HFF-Myc (cell line): ENCODE data around the gene TMC1.

Experiments
- DNase-seq: peaks from one replicate; pipeline ENCODE4 v3.0.0-alpha.2; 2011; ENCODE audit warnings: low read depth; ENCODE audit errors: extremely low read depth
- H3K4me3 ChIP-seq: replicated peaks from 2 replicates; pipeline ENCODE4 v1.5.1; 2011; ENCODE audit warnings: low read depth, mild to moderate bottlenecking, control low read depth, low read length
- CTCF ChIP-seq: IDR thresholded peaks from 2 replicates; pipeline ENCODE4 v1.5.1; 2012; ENCODE audit warnings: mild to moderate bottlenecking, low read depth, low read length, control low read depth; ENCODE audit errors: missing control alignments

Gene TMC1

GRCh38 chr9:72809586-72809985 is 288.2 kb downstream of the TMC1 start:
- no peak overlapping the region for H3K4me3 ChIP-seq
- DNase-seq: no peak
- TF ChIP-seq CTCF: no peak

DNA sequence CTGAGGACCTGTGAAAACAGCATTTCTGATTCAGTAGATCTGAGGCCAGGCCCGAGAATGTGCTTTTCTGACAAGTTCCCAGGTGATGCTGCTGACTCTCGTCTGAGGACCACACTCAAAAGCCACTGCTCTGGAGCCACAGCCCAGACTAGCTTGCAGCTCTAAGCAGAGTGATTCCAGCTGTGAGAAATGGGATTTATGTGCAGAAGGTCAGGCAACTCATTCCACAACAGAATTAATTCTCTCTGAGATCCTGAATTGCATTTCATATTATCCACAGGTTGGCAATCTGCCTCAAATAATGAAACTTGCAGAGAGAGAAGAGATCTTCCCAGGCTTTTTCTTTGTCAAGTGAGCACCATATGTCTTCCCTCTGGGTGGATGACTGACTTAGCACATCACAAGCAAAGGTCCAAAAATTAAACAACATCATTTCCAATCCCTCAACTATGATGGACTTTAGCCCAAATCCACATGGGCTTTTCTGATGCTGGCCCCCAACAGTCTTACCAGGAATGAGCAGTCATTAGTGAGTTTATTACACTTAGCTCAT is 291.2 kb downstream of the TMC1 start:
- no peak for TF ChIP-seq CTCF
- no peak overlapping the region for H3K4me3 ChIP-seq
- no peak for DNase-seq

DNA sequence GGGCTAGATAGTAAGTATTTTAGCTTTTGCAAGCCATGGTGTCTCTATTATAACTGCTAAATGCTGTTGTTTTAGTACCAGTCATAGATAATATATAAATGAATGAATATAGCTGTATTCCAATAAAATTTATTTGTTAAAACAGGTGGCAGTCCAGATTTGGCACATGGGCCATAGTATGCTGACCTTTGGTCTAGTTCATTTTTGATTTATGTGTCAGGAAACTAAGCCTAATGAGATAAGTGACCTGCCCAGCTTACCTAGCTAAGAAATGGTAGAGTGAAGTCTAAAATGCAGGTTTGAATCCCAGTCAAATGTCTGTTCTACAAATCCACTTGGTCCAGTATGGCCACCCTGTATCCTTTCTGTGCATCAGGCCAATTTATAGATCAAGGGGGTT is 292.1 kb downstream of the TMC1 start:
- no peak overlapping the region for H3K4me3 ChIP-seq
- TF ChIP-seq CTCF: no peak
- no peak for DNase-seq

DNA sequence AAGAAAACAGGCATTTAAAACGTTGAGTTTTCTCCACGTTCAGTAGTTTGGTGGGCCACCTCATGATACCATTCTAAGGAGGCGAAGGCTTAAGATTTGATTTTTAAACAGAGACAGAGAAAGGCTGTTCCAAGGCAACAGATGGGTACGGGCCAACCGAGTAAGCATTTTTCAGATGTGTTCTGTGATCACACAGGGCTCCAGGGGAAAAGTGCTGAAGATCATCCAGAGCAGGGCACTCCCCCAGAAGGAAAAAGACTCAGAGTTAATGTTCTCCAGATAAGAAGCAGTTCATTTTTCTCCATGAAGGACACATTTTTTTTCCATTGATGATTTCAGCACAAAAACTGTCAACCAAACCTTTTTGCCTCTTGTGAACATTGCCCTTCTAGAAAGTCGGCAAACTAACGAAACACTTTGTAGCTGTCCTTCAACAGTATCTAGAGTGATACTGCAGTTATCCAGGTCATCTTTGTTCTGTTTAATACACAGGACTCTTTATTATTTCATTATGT is 292.7 kb downstream of the TMC1 start:
- no peak overlapping the region for H3K4me3 ChIP-seq
- no peak for DNase-seq
- TF ChIP-seq CTCF: no peak

GRCh38 chr9:72816666-72817065 is 295.3 kb downstream of the TMC1 start:
- DNase-seq: no peak
- no peak overlapping the region for H3K4me3 ChIP-seq
- no peak for TF ChIP-seq CTCF

- TF ChIP-seq CTCF: no peak
- no peak for DNase-seq
- H3K4me3 ChIP-seq: no peak overlapping the region
These were observed 296.0 kb downstream of the TMC1 start for GRCh38 chr9:72817413-72817812.

GRCh38 chr9:72818385-72818784 is 297.0 kb downstream of the TMC1 start:
- DNase-seq: no peak
- H3K4me3 ChIP-seq: no peak overlapping the region
- TF ChIP-seq CTCF: no peak
